ENCODE results near the gene TTC12. TPM values are rescaled to one million over a fixed set of nuclear protein-coding genes. Genes with fewer than 3 reads are reported as not detected.

TTC12 gene
- total and polyA plus RNA-seq, 2 of the 13 experiments (the other 11 are each of a cell fraction or from before 2014, with no cell fraction given), result 5.4 to 11.6 TPM

- TF ChIP-seq RNF219 (CRISPR knock-in tag; IDR thresholded peaks at IDR 0.05) (no peak), TCF7 (IDR thresholded peaks at IDR 0.05; ENCODE audit: low read depth) (no peak), ZNF138 (CRISPR knock-in tag; IDR thresholded peaks at IDR 0.05; ENCODE audit: low read depth) (no peak), GRHL1 (CRISPR knock-in tag; conservative IDR thresholded peaks at IDR 0.05) (no peak), ZNF550 (CRISPR knock-in tag; IDR thresholded peaks at IDR 0.05; ENCODE audit: borderline replicate concordance) (no peak), MBD4 (IDR thresholded peaks at IDR 0.05; ENCODE audit: borderline replicate concordance, low read length) (no peak), WIZ (CRISPR knock-in tag; IDR thresholded peaks at IDR 0.05) (no peak), FOXK1 (CRISPR knock-in tag; IDR thresholded peaks at IDR 0.05; ENCODE audit: borderline replicate concordance, low read depth) (no peak), ELF1 (CRISPR knock-in tag; IDR thresholded peaks at IDR 0.05) (peak; percentile 73), HDAC2 (CRISPR knock-in tag; IDR thresholded peaks at IDR 0.05) (no peak), POLR2G (IDR thresholded peaks at IDR 0.05; ENCODE audit: low read depth, low read length) (peak; percentile 90), KAT8 (CRISPR knock-in tag; IDR thresholded peaks at IDR 0.05) (peak; percentile 72; the same call in 1 of the 2 replicates), ZNF660 (CRISPR knock-in tag; IDR thresholded peaks at IDR 0.05; ENCODE audit: borderline replicate concordance, low read depth) (no peak), HOXA9 (CRISPR knock-in tag; IDR thresholded peaks at IDR 0.05; ENCODE audit: borderline replicate concordance) (no peak), JUND (CRISPR knock-in tag; IDR thresholded peaks at IDR 0.05) (no peak), ZNF577 (CRISPR knock-in tag; IDR thresholded peaks at IDR 0.05; ENCODE audit: borderline replicate concordance, low read depth) (no peak), ETS1 (CRISPR knock-in tag; IDR thresholded peaks at IDR 0.05) (no peak), ZNF878 (CRISPR knock-in tag; IDR thresholded peaks at IDR 0.05) (no peak), ATF2 (CRISPR knock-in tag; IDR thresholded peaks at IDR 0.05) (no peak), ATAD3A (CRISPR knock-in tag; IDR thresholded peaks at IDR 0.05) (no peak), MYPOP (CRISPR knock-in tag; IDR thresholded peaks at IDR 0.05) (peak; percentile 100)
Measured at GRCh38 chr11:113314389-113315301, at the start of gene TTC12 (continued).

Data from HepG2 (cell line).